SU-DHL-6 (cell line): Measurements from ENCODE around the gene GIGYF1.
A peak's percentile ranks its signal among the peaks of the same experiment; 100 is the strongest.

Experiments used
- H2AFZ ChIP-seq: fragments of 200-600 bp; sonication (generic); 2 replicates; pipeline ENCODE4 v1.6.1; 2014; ENCODE audit warnings: low read depth, mild to moderate bottlenecking, moderate library complexity, mixed read lengths, antibody characterized with exemption, low read length; ENCODE audit not compliant: severe bottlenecking
- H3F3A ChIP-seq: fragments of 200-600 bp; shearing (Covaris generic); 2 replicates; pipeline ENCODE4 v1.6.0; 2016; ENCODE audit warnings: antibody characterized with exemption, mild to moderate bottlenecking; ENCODE audit not compliant: insufficient read depth
- H3K27ac ChIP-seq: fragments of 200-600 bp; sonication (generic); 2 replicates; pipeline ENCODE4 v1.5.1; 2016; ENCODE audit warnings: low read depth, mild to moderate bottlenecking, low read length, moderate library complexity, mixed read lengths
- H3K27me3 ChIP-seq: fragments of 200-600 bp; sonication (generic), shearing (Covaris generic); 2 replicates; pipeline ENCODE4 v1.6.0; 2014; ENCODE audit warnings: mild to moderate bottlenecking, low read length
- H3K36me3 ChIP-seq: fragments of 200-600 bp; sonication (generic); 2 replicates; pipeline ENCODE4 v1.6.1; 2014; ENCODE audit warnings: mild to moderate bottlenecking, low read length, mixed read lengths
- H3K4me2 ChIP-seq: fragments of 300-600, 200-600 bp; shearing (Covaris generic), sonication (generic); 2 replicates; pipeline ENCODE4 v1.6.0; 2014; ENCODE audit warnings: low read length, low read depth, mild to moderate bottlenecking; ENCODE audit not compliant: poor library complexity, severe bottlenecking
- H3K4me3 ChIP-seq: fragments of 200-600 bp; sonication (generic); 2 replicates; pipeline ENCODE4 v1.5.1; 2014; ENCODE audit warnings: antibody characterized with exemption, low read length, mild to moderate bottlenecking, mixed read lengths; ENCODE audit not compliant: insufficient read depth, poor library complexity, severe bottlenecking
- H3K79me2 ChIP-seq: fragments of 200-600 bp; sonication (generic); 2 replicates; pipeline ENCODE4 v1.6.1; 2014; ENCODE audit warnings: mild to moderate bottlenecking, low read length, moderate library complexity; ENCODE audit not compliant: insufficient read depth
- H3K9ac ChIP-seq: fragments of 200-600 bp; sonication (generic); 2 replicates; pipeline ENCODE4 v1.7.0; 2014; ENCODE audit warnings: mild to moderate bottlenecking, low read length
- H3K9me2 ChIP-seq: fragments of 200-600 bp; sonication (generic); replicated peaks from 2 replicates; pipeline ENCODE4 v1.6.1; 2014; ENCODE audit warnings: low read length; ENCODE audit not compliant: insufficient read depth
- H3K9me3 ChIP-seq: fragments of 200-600 bp; sonication (generic); 2 replicates; pipeline ENCODE4 v1.6.1; 2014; ENCODE audit warnings: low read length, mixed read lengths; ENCODE audit not compliant: insufficient read depth
- H4K20me1 ChIP-seq: fragments of 200-600 bp; sonication (generic); 2 replicates; pipeline ENCODE4 v1.6.1; 2014; ENCODE audit warnings: low read depth, mild to moderate bottlenecking, antibody characterized with exemption, low read length, moderate library complexity, mixed read lengths
- CTCF ChIP-seq: fragments of 200-600 bp; sonication (generic); IDR thresholded peaks from one replicate; pipeline ENCODE4 v1.5.1; 2017; ENCODE audit warnings: antibody characterized with exemption, mild to moderate bottlenecking, low read length, moderate library complexity; ENCODE audit not compliant: insufficient read depth, poor library complexity, severe bottlenecking
- EZH2phosphoT487 ChIP-seq: fragments of 200-600 bp; sonication (generic), shearing (Covaris generic); conservative IDR thresholded peaks from 2 replicates; pipeline ENCODE4 v1.6.1; 2018; ENCODE audit warnings: mild to moderate bottlenecking, antibody characterized with exemption, low read length, moderate library complexity, mixed read lengths

Gene GIGYF1

GRCh38 chr7:100654908-100655831 is 38.9 kb downstream of the GIGYF1 start:
- Histone ChIP-seq H3K27ac (no peak overlapping the region), H3K79me2 (no peaks in the 10 kb centered on the region), H3K4me3 (no peak overlapping the region), H3K36me3 (no peaks in the 10 kb centered on the region), H3F3A (no peaks in the 10 kb centered on the region), H2AFZ (no peak overlapping the region), H3K9me3 (no peaks in the 10 kb centered on the region), H3K9me2 (no peaks in the 10 kb centered on the region), H3K4me2 (no peak overlapping the region), H4K20me1 (no peaks in the 10 kb centered on the region), H3K27me3 (peaks cover 3% of the 10 kb centered on the region; the same call in 1 of the 2 replicates), H3K9ac (no peak overlapping the region)
- no peak for TF ChIP-seq EZH2phosphoT487
- TF ChIP-seq CTCF, result no peak

- TF ChIP-seq CTCF (no peak), EZH2phosphoT487 (no peak)
- Histone ChIP-seq H3K27me3 (peaks cover 3% of the 10 kb centered on the region; the same call in 1 of the 2 replicates), H3F3A (no peaks in the 10 kb centered on the region), H3K9ac (no peak overlapping the region), H4K20me1 (no peaks in the 10 kb centered on the region), H3K9me3 (no peaks in the 10 kb centered on the region), H3K4me3 (no peak overlapping the region), H3K4me2 (no peak overlapping the region), H3K9me2 (no peaks in the 10 kb centered on the region), H3K79me2 (no peaks in the 10 kb centered on the region), H2AFZ (no peak overlapping the region), H3K36me3 (no peaks in the 10 kb centered on the region), H3K27ac (no peak overlapping the region)
These were observed 44.1 kb downstream of the GIGYF1 start for GRCh38 chr7:100649826-100650565.

GRCh38 chr7:100642534-100642907 is 51.5 kb downstream of the GIGYF1 start:
- peak overlapping the region; percentile 28 for H3K4me2 ChIP-seq
- no peaks in the 10 kb centered on the region for H3K9me3 ChIP-seq
- H3F3A ChIP-seq, result no peaks in the 10 kb centered on the region
- no peak overlapping the region for H2AFZ ChIP-seq
- no peak overlapping the region for H3K4me3 ChIP-seq
- H3K9me2 ChIP-seq, result no peaks in the 10 kb centered on the region
- no peak overlapping the region for H3K27ac ChIP-seq
- H3K36me3 ChIP-seq, result no peaks in the 10 kb centered on the region
- TF ChIP-seq EZH2phosphoT487, result no peak
- no peak for TF ChIP-seq CTCF
- H3K27me3 ChIP-seq, result no peaks in the 10 kb centered on the region
- H4K20me1 ChIP-seq, result no peaks in the 10 kb centered on the region
- H3K79me2 ChIP-seq, result no peaks in the 10 kb centered on the region
- no peak overlapping the region for H3K9ac ChIP-seq
